ENCODE data around the gene GPM6B. TPM values are rescaled to one million over a fixed set of nuclear protein-coding genes. Genes with fewer than 3 reads are reported as not detected.

Gene GPM6B
- total and polyA plus RNA-seq, 2 experiments from 2014 or later, result 82.6 to 95.4 TPM

DNA sequence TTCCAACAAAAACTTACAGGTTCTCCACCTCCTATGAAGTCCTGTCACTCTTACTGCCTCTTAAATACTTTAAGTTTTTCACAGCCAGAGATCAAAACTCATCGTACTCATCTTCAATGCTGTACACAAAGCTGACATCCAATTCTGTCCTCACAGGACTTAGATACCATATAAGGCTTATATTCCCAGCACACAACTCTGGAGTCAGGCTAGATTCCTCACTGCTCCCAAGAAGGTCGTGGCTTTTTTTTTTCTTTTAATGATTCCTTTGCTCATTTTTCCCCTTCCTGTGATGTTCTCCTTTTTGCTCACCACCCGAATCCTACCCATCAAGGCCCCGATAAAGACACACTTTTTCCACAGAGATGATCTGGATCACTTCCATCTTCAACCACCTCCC is 83.4 kb downstream of the GPM6B start (continued):
- TF ChIP-seq, protein P1, sequence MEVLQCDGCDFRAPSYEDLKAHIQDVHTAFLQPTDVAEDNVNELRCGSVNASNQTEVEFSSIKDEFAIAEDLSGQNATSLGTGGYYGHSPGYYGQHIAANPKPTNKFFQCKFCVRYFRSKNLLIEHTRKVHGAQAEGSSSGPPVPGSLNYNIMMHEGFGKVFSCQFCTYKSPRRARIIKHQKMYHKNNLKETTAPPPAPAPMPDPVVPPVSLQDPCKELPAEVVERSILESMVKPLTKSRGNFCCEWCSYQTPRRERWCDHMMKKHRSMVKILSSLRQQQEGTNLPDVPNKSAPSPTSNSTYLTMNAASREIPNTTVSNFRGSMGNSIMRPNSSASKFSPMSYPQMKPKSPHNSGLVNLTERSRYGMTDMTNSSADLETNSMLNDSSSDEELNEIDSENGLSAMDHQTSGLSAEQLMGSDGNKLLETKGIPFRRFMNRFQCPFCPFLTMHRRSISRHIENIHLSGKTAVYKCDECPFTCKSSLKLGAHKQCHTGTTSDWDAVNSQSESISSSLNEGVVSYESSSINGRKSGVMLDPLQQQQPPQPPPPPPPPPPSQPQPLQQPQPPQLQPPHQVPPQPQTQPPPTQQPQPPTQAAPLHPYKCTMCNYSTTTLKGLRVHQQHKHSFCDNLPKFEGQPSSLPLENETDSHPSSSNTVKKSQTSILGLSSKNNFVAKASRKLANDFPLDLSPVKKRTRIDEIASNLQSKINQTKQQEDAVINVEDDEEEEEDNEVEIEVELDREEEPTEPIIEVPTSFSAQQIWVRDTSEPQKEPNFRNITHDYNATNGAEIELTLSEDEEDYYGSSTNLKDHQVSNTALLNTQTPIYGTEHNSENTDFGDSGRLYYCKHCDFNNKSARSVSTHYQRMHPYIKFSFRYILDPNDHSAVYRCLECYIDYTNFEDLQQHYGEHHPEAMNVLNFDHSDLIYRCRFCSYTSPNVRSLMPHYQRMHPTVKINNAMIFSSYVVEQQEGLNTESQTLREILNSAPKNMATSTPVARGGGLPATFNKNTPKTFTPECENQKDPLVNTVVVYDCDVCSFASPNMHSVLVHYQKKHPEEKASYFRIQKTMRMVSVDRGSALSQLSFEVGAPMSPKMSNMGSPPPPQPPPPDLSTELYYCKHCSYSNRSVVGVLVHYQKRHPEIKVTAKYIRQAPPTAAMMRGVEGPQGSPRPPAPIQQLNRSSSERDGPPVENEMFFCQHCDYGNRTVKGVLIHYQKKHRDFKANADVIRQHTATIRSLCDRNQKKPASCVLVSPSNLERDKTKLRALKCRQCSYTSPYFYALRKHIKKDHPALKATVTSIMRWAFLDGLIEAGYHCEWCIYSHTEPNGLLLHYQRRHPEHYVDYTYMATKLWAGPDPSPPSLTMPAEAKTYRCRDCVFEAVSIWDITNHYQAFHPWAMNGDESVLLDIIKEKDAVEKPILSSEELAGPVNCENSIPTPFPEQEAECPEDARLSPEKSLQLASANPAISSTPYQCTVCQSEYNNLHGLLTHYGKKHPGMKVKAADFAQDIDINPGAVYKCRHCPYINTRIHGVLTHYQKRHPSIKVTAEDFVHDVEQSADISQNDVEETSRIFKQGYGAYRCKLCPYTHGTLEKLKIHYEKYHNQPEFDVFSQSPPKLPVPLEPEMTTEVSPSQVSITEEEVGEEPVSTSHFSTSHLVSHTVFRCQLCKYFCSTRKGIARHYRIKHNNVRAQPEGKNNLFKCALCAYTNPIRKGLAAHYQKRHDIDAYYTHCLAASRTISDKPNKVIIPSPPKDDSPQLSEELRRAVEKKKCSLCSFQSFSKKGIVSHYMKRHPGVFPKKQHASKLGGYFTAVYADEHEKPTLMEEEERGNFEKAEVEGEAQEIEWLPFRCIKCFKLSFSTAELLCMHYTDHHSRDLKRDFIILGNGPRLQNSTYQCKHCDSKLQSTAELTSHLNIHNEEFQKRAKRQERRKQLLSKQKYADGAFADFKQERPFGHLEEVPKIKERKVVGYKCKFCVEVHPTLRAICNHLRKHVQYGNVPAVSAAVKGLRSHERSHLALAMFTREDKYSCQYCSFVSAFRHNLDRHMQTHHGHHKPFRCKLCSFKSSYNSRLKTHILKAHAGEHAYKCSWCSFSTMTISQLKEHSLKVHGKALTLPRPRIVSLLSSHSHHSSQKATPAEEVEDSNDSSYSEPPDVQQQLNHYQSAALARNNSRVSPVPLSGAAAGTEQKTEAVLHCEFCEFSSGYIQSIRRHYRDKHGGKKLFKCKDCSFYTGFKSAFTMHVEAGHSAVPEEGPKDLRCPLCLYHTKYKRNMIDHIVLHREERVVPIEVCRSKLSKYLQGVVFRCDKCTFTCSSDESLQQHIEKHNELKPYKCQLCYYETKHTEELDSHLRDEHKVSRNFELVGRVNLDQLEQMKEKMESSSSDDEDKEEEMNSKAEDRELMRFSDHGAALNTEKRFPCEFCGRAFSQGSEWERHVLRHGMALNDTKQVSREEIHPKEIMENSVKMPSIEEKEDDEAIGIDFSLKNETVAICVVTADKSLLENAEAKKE (CRISPR knock-in tag; IDR thresholded peaks at IDR 0.05), result no peak

DNA sequence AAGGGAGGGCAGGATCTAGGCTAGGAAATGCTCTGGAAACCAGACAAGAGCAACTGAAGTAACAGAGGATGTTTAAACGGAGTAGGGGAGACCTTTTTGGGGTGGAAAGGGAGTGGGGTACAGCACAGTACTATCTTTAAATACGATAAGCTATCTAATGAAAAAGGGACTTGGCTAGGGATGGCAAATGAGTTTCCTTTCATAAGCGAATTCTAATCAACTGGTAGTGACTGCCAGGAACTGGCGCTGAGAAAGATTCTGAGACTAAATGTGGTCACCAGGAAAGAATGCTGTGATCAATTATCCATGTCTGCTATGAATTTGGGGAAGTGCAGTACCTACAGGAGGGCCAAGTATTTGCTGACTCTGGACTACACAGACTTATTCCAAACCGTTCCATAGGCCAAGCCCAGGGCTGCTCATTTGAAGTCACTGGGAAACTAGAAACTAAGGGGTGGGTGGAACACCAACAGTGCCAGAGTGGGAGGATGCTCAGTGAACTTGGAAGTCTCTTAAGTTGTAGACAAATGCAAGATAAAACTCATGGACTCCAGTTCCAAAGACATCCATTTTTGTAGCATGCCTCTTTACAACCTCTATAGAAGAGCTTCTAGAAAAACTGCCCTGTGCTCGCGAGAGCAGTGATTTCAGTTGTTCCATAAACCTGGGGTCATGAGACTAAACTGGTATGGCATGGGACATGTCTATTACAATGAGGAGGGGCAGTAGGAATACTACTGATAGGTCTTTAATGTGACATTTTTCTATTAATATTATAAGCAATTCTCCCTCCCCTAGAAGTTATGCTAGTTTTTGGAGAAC is 84.4 kb downstream of the GPM6B start:
- Mint-ChIP-seq H3K9me3 (no peaks in the 10 kb centered on the region), H3K27me3 (ENCODE audit: insufficient read depth, low read depth, poor library complexity) (no peaks in the 10 kb centered on the region), H3K4me1 (peaks cover 12% of the 10 kb centered on the region), H3K36me3 (ENCODE audit: low read depth) (peaks cover 45% of the 10 kb centered on the region), H3K4me3 (peak overlapping the region; percentile 20; the same call in 1 of the 3 replicates), H3K27ac (no peak overlapping the region)
- TF ChIP-seq, protein P2, sequence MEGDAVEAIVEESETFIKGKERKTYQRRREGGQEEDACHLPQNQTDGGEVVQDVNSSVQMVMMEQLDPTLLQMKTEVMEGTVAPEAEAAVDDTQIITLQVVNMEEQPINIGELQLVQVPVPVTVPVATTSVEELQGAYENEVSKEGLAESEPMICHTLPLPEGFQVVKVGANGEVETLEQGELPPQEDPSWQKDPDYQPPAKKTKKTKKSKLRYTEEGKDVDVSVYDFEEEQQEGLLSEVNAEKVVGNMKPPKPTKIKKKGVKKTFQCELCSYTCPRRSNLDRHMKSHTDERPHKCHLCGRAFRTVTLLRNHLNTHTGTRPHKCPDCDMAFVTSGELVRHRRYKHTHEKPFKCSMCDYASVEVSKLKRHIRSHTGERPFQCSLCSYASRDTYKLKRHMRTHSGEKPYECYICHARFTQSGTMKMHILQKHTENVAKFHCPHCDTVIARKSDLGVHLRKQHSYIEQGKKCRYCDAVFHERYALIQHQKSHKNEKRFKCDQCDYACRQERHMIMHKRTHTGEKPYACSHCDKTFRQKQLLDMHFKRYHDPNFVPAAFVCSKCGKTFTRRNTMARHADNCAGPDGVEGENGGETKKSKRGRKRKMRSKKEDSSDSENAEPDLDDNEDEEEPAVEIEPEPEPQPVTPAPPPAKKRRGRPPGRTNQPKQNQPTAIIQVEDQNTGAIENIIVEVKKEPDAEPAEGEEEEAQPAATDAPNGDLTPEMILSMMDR (conservative IDR thresholded peaks at IDR 0.05; ENCODE audit: low read depth in 2 of 2), result no peak
- no peak for TF ChIP-seq ZNF114 (CRISPR knock-in tag; IDR thresholded peaks at IDR 0.05)
- TF ChIP-seq POLR2AphosphoS5 (IDR thresholded peaks at IDR 0.05; ENCODE audit: low read depth), result no peak
- TF ChIP-seq STAT1 (IDR thresholded peaks at IDR 0.05; ENCODE audit: unreplicated experiment), result no peak
- TF ChIP-seq, protein P3, sequence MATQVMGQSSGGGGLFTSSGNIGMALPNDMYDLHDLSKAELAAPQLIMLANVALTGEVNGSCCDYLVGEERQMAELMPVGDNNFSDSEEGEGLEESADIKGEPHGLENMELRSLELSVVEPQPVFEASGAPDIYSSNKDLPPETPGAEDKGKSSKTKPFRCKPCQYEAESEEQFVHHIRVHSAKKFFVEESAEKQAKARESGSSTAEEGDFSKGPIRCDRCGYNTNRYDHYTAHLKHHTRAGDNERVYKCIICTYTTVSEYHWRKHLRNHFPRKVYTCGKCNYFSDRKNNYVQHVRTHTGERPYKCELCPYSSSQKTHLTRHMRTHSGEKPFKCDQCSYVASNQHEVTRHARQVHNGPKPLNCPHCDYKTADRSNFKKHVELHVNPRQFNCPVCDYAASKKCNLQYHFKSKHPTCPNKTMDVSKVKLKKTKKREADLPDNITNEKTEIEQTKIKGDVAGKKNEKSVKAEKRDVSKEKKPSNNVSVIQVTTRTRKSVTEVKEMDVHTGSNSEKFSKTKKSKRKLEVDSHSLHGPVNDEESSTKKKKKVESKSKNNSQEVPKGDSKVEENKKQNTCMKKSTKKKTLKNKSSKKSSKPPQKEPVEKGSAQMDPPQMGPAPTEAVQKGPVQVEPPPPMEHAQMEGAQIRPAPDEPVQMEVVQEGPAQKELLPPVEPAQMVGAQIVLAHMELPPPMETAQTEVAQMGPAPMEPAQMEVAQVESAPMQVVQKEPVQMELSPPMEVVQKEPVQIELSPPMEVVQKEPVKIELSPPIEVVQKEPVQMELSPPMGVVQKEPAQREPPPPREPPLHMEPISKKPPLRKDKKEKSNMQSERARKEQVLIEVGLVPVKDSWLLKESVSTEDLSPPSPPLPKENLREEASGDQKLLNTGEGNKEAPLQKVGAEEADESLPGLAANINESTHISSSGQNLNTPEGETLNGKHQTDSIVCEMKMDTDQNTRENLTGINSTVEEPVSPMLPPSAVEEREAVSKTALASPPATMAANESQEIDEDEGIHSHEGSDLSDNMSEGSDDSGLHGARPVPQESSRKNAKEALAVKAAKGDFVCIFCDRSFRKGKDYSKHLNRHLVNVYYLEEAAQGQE (IDR thresholded peaks at IDR 0.05; ENCODE audit: unreplicated experiment), result no peak
- TF ChIP-seq NANOG (IDR thresholded peaks at IDR 0.05; ENCODE audit: borderline replicate concordance), result no peak
- no peak for TF ChIP-seq EZH2phosphoT487 (IDR thresholded peaks at IDR 0.05; ENCODE audit: unreplicated experiment)
- no peak for TF ChIP-seq CREB1 (CRISPR knock-in tag; IDR thresholded peaks at IDR 0.05; ENCODE audit: low read depth)
- TF ChIP-seq EZH2 (IDR thresholded peaks at IDR 0.05; ENCODE audit: low read depth, unreplicated experiment), result no peak
- no peak for TF ChIP-seq JUNB (IDR thresholded peaks at IDR 0.05; ENCODE audit: unreplicated experiment)
- TF ChIP-seq ZNF331 (CRISPR knock-in tag; IDR thresholded peaks at IDR 0.05; ENCODE audit: low read depth), result no peak
- H3K9me2 ChIP-seq (ENCODE audit: insufficient read depth), result no peaks in the 10 kb centered on the region
- no peak overlapping the region for H3K4me3 ChIP-seq
- no peaks in the 10 kb centered on the region for H4K20me1 ChIP-seq (replicated peaks; ENCODE audit: insufficient read depth)
- no peak overlapping the region for H2AFZ ChIP-seq
- H3K36me3 ChIP-seq (ENCODE audit: insufficient read depth), result no peaks in the 10 kb centered on the region
- ATAC-seq (no peak), DNase-seq (ENCODE audit: low spot score) (no peak)
- peaks cover 77% of the 10 kb centered on the region for H3K79me2 ChIP-seq (replicated peaks; ENCODE audit: insufficient read depth)
- H3K27ac ChIP-seq (ENCODE audit: low read depth), result no peak overlapping the region
- H3K4me1 ChIP-seq (ENCODE audit: insufficient read depth), result peaks cover 5% of the 10 kb centered on the region
- H3K4me2 ChIP-seq, result no peak overlapping the region
- H3F3A ChIP-seq (replicated peaks; ENCODE audit: low read depth), result no peaks in the 10 kb centered on the region
- H3K27me3 ChIP-seq (ENCODE audit: insufficient read depth), result no peaks in the 10 kb centered on the region

Measured in GM23338 (cell line).